SK-N-SH (cell line): ENCODE results near the gene ZXDC.

Source experiments
- CTCF ChIP-seq: fragments of 200-600 bp; sonication (generic); IDR thresholded peaks from 2 replicates; pipeline ENCODE4 v1.6.1; 2017; ENCODE audit warnings: antibody characterized with exemption, mild to moderate bottlenecking, moderate library complexity
- FOXM1 ChIP-seq: IDR thresholded peaks from 2 replicates; pipeline ENCODE4 v1.4.0; 2012; ENCODE audit warnings: low read depth, mild to moderate bottlenecking
- IRF3 ChIP-seq: fragments of 150-350 bp; IDR thresholded peaks from 2 replicates; pipeline ENCODE4 v1.6.1; 2016; ENCODE audit warnings: mild to moderate bottlenecking, low read depth, low read length
- TEAD4 ChIP-seq: IDR thresholded peaks from 2 replicates; pipeline ENCODE4 v1.4.0; 2012; ENCODE audit warnings: mild to moderate bottlenecking, borderline replicate concordance; ENCODE audit not compliant: insufficient read depth
- USF2 ChIP-seq: fragments of 150-350 bp; IDR thresholded peaks from 2 replicates; pipeline ENCODE4 v1.6.1; 2017; ENCODE audit warnings: antibody characterized with exemption, low read length, low read depth, borderline replicate concordance
- YY1 ChIP-seq: IDR thresholded peaks from 2 replicates; pipeline ENCODE4 v1.4.0; 2012; ENCODE audit warnings: low read depth, mild to moderate bottlenecking

- TF ChIP-seq TEAD4: no peak
- TF ChIP-seq CTCF: no peak; the same call in 1 of the 2 replicates
- TF ChIP-seq USF2: no peak
- TF ChIP-seq IRF3: no peak
- TF ChIP-seq FOXM1: no peak
- TF ChIP-seq YY1: no peak
Measured at GRCh38 chr3:126523745-126524428, 48.2 kb upstream of the ZXDC start, which contains the start of gene CHST13.
